Pulmonary artery endothelial cell (primary cell): Measurements from ENCODE around the gene KCNK2. TPM values are rescaled to one million over a fixed set of nuclear protein-coding genes. Genes with fewer than 3 reads are reported as not detected.

Experiments
- DNase-seq: peaks from one replicate; pipeline ENCODE4 v3.0.0-alpha.2; 2011; ENCODE audit warnings: low read depth, low spot score
- total RNA-seq: library from RNA; depleted of rRNA; stranded (reverse); fragments of >200 nt; gene quantifications from 2 replicates; pipeline ENCODE4 v1.2.3, GENCODE V29; 2014

The KCNK2 gene
- total RNA-seq, 1 donor from 2014 or later, result not detected

DNA sequence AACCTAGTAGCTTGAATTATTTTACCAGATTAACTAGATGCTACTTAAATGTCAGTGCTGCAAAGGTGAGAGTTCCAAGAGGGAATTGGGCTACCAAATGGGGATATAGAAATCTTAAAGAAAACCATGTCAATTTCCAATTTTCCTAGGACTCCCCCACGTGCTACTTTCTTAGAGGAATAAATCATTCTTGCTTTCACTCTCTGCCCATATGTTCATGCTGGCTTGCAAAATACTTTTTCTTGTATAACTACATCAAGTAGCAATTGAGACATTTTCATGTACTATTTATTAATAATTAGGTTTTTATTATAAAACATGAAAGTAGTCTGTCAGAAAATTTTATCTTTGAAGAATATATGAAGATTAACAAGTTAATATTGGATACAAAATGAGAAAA, 11.8 kb downstream of the KCNK2 start:
- DNase-seq, result no peak

- DNase-seq, result no peak
These were observed 13.0 kb downstream of the KCNK2 start for GRCh38 chr1:215095524-215095923.

- no peak for DNase-seq
These were observed 19.0 kb downstream of the KCNK2 start for GRCh38 chr1:215101511-215101910.

GRCh38 chr1:215104283-215104682, 21.7 kb downstream of the KCNK2 start:
- DNase-seq, result no peak

GRCh38 chr1:215106067-215106466, 23.5 kb downstream of the KCNK2 start:
- no peak for DNase-seq

- DNase-seq, result no peak
These were observed 26.6 kb downstream of the KCNK2 start for GRCh38 chr1:215109171-215109570.

GRCh38 chr1:215111916-215112315, 29.4 kb downstream of the KCNK2 start:
- DNase-seq, result no peak

GRCh38 chr1:215113776-215114153, 31.2 kb downstream of the KCNK2 start:
- DNase-seq, result no peak

- DNase-seq, result peak; percentile 49
These were observed 31.8 kb downstream of the KCNK2 start for GRCh38 chr1:215114154-215114933.

GRCh38 chr1:215115760-215116159, 33.2 kb downstream of the KCNK2 start:
- DNase-seq, result no peak

DNA sequence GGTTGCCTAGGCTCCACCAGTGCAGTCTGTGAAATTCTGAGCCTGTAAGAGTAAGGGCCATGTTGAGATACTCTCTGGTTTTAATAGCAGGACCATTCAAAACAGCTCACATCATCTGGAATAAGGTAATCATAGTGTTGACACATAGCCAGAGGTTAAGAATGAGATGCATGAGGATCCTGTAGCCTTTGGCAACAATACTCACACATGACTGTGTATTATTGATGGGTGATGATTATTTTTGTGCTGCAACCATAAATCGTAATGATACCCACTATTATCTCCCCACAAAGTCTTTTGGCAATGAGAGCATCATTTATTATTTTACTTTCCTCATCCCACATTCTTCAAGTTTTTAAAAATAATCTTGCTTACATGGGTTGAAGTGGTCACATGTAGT, 35.5 kb downstream of the KCNK2 start:
- DNase-seq, result no peak

DNA sequence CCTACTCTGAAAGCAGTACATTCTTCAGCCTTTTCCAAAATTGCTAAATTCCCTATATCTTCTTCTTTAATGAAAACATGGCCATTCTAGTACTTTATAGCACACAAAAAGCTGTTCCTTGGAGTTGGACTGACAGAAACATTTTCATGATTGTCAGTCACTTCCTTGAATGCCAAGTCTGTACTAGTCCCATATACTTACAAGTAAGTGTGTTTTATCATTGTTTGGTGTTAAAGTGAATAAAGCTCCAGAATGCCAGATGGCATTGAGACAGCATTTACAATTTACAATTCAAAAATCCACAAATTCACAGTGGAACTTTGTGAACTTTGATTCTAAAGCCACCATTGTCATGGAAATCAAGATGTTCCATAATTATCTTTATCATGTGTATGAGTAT, 36.5 kb downstream of the KCNK2 start:
- no peak for DNase-seq

DNA sequence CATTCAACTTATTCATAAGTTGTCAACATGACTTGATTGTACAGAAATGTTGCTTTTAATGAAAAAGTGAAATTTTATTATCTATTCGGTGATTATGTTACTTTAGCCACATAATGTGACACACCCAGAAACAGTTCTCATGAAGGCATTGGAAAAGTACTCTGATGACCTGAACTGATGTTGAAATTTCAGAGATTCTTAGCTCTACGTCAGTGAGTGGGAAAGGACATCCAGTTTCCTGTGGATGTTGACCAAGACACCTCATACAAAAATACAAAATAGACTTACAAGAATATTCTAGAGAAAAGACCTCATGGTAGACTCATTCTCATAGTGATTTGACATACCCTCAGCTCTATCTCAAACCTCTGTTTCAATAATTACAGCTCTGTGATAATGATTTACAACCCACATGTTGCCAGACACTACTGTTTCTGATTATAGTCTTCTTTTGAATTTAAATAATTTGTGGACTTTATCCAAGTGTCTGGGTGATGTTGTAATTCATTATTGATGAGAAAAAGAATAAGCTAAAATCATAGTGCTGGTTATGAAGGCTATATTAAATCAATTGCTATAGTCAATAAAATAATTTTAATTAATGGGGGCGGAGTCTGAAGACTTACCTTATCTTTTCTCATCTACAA, 37.3 kb downstream of the KCNK2 start:
- no peak for DNase-seq

- DNase-seq, result no peak
These were observed 46.0 kb downstream of the KCNK2 start for GRCh38 chr1:215128504-215128903.

- DNase-seq, result no peak
These were observed 48.8 kb downstream of the KCNK2 start for GRCh38 chr1:215131291-215131690.

GRCh38 chr1:215132156-215132555, 49.6 kb downstream of the KCNK2 start:
- no peak for DNase-seq

GRCh38 chr1:215133532-215133931, 51.0 kb downstream of the KCNK2 start:
- DNase-seq, result no peak

GRCh38 chr1:215137985-215138384, 55.4 kb downstream of the KCNK2 start:
- DNase-seq, result no peak

GRCh38 chr1:215140135-215140534, 57.6 kb downstream of the KCNK2 start:
- no peak for DNase-seq

GRCh38 chr1:215141460-215141859, 58.9 kb downstream of the KCNK2 start:
- no peak for DNase-seq

- no peak for DNase-seq
These were observed 61.0 kb downstream of the KCNK2 start for GRCh38 chr1:215143497-215143896.

- no peak for DNase-seq
These were observed 63.9 kb downstream of the KCNK2 start for GRCh38 chr1:215146240-215146975.
